Right lobe of liver (tissue), 4 donors: Measurements from ENCODE around the gene C16orf82.

Experiments used
- CTCF ChIP-seq, 4 donors: fragments of 200-600 bp in 3 of 4; fragments of 450-650 bp in 1 of 4; IDR thresholded peaks; one replicate each; pipeline versions ENCODE4 v1.5.1 to v1.8.0; 2016 to 2022; ENCODE audit warnings: antibody characterized with exemption in 4 of 4, mild to moderate bottlenecking in 2 of 4
- POLR2A ChIP-seq: fragments of 450-650 bp; IDR thresholded peaks from one replicate; pipeline ENCODE4 v1.6.1; 2017; ENCODE audit warnings: antibody characterized with exemption, mild to moderate bottlenecking
- donor health status: DM: no; HTN: no; CAD: no.
- donor health status: DM: no; HTN: no; CAD: no.
- donor health status: DM: no; HTN: yes; CAD: no.

- TF ChIP-seq CTCF (IDR thresholded peaks at IDR 0.05) = no peak
- no peak for TF ChIP-seq POLR2A
These were observed 40.5 kb downstream of the C16orf82 start for GRCh38 chr16:27107185-27107592.
